A549 treated with ZK216348 at 1 μM for 4 hours (cell line): ENCODE measurements around the gene SIVA1. TPM values are rescaled to one million over a fixed set of nuclear protein-coding genes. Genes with fewer than 3 reads are reported as not detected.

Source experiments
- total RNA-seq: library from RNA; stranded (reverse); fragments of 200-300 nt; extraction: Qiagen RNA extraction; gene quantifications from 5 replicates; pipeline ENCODE4 v1.2.3, GENCODE V29; 2022; ENCODE audit warnings: low read depth

SIVA1 gene, protein sequence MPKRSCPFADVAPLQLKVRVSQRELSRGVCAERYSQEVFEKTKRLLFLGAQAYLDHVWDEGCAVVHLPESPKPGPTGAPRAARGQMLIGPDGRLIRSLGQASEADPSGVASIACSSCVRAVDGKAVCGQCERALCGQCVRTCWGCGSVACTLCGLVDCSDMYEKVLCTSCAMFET
- 110 to 216 TPM (median 189 TPM) in 5 replicates for total RNA-seq

DNA sequence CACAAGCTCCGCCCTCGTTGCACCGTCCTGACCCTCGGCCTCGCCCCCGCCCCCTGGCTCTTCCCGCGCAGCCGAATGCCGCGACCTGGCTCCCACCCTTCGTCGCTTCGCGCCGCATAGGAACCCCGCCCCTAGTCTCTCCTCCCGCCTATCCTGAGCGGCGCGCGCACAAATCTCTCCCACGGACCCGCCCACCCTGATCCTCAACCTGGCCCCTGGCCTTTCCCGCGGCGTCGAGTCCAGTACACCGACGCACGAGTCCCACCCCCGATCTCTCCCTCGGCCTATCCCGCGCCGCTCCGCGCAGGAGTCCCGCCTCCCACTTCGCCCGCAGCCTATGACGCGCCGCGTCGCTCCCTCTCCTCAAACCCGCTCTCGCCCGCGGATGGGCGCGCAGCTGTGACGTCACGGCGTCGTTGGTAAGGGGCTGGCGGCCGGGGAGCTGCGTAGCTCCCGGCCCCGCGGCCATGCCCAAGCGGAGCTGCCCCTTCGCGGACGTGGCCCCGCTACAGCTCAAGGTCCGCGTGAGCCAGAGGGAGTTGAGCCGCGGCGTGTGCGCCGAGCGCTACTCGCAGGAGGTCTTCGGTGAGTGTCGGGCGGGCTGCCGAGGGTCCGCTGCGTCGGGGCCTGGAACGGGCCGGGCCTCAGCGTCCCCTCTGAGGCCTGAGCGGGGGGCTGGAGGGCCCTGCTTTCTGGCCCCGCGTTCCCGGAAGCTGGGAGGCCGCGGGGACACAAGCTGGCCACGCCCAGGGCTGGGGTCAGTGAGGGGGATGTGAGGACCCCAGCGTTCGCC is at the start of gene SIVA1:
Gene SIVA1 (plus strand): TSS at position 413 of the 793 bp plus-strand sequence. CDS start 55 bp downstream, at position 468.

DNA sequence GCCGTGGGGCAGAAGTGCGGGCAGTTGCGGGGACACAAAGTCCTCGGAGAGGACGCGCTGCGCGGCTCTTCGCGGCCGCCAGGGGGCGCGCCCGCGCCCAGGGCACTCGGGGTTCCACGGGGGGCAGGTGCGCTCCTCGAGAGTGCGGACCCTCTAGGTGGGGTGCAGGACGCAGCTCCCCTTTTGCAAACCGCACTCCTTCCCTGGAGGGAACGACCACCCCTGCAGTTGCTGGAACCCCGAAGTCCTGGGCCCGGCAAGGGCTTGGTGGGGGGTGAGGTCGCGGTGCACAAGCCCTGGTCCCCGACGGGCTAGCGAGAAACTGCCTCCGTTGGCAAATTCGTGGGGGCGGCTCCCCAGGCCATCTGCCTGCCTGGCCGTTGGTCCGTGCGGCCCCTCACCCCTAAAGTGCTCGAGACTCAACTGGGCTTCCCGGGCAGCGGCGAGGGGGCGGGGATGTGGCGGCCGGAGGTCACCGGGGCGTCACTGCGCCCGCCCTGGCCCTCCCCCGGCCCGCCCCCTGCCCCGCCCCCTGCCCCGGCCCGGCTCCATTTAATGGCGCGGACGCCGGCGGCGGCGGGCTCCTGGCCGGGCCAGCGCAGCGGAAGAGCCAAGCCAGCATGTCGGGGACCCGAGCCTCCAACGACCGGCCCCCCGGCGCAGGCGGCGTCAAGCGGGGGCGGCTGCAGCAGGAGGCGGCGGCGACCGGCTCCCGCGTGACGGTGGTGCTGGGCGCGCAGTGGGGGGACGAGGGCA is 29.1 kb upstream of the SIVA1 start, which contains the start of gene ADSS1:
Gene ADSS1 (plus strand): TSS at position 579 of the 756 bp plus-strand sequence. CDS start 42 bp downstream, at position 621.

DNA sequence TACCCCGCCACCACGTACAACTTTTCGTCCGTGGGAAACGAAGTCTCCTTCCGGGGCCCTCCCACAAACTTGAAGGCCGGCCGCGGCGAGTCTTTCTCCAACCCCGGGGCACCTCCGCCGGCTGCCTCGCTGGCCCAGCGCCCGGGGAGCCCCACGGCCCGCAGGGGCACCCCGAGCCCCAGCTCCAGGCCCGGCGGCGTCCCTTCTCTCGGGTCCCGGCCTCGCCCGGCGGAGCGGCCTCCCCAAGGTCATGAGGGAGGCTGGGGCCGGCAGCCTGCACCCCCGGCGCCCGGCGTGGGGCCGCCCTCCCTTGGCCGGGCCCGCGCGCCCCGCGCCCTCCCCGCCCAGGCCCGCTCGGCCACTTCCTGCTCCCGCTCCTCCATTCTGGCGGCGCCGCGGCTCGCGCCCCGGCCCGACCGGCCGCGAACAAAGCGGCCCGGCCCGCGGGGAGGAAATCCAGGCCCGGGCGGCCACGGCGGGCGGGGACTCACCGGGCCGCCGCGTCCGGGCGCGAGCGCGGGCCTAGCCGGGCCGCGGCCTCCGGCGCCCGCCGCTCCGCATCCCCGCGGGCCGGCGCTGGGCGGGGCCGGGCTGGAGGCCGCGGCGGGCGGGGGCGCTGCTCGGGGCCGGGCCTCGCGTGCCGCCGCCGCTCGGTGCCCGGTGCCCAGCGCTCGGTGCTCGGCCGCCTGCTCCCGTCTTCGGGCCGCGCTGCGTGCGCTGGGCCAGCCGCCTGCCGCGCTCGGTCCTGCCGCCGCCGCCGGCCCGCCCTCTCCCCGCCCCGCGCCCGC is 42.2 kb downstream of the SIVA1 start, which contains the start of gene AKT1:
Gene AKT1 (minus strand): TSS at position 756 of the 788 bp plus-strand sequence. CDS start 3,105 bp downstream, outside the sequence.

DNA sequence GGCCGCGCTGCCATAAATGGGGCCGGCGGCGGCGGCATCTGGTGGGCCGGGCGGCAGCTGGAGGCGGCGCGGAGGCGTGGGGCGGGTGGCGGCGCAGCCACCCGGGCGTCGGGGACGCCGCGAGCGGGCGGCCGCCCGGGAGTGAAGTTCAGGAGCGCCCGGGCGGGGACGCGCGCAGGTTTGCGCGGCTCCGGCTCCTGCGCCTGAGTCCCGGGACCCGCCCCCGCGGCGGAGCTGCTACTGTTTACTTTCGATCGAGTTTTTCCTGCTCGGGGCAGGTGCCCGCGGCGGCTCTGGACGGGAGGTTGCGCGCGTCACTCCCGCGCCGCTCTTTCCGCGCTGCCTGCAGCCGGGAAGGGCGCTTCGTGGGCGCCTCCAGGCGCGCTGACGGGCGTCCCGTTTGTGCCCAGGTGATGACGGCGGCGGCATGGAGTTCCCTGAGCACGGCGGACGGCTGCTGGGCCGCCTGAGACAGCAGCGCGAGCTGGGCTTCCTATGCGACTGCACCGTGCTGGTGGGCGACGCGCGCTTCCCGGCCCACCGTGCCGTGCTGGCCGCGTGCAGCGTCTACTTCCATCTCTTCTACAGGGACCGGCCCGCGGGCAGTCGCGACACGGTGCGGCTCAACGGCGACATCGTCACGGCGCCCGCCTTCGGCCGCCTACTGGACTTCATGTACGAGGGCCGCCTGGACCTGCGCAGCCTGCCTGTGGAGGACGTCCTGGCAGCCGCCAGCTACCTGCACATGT is 48.0 kb downstream of the SIVA1 start, which contains the start of gene ZBTB42:
Gene ZBTB42 (plus strand): TSS at position 331 of the 749 bp plus-strand sequence. CDS start 97 bp downstream, at position 428.

Other genes starting within 250 kb of the SIVA1 start
- not detected in 5 replicates for gene C14orf180, start 173.4 kb upstream of the SIVA1 start, total RNA-seq
- gene TMEM179, start 148.4 kb upstream of the SIVA1 start, total RNA-seq: 0.21 to 0.54 TPM (median 0.36 TPM) in 4 of 5 replicates, not detected in the other
- 61.4 to 144 TPM (median 128 TPM) in 5 replicates for gene INF2, start 63.5 kb upstream of the SIVA1 start, total RNA-seq
- gene ADSS1, start 28.9 kb upstream of the SIVA1 start, total RNA-seq: 6.0 to 8.8 TPM (median 7.1 TPM) in 5 replicates
- gene AKT1, start 42.6 kb downstream of the SIVA1 start, total RNA-seq: 67.0 to 125 TPM (median 109 TPM) in 5 replicates
- gene ZBTB42, start 48.0 kb downstream of the SIVA1 start, total RNA-seq: 1.6 to 3.7 TPM (median 3.5 TPM) in 5 replicates
- 13.0 to 30.1 TPM (median 25.4 TPM) in 5 replicates for gene CEP170B, start 112.1 kb downstream of the SIVA1 start, total RNA-seq
- gene PLD4, start 171.7 kb downstream of the SIVA1 start, total RNA-seq: 0.05 to 0.14 TPM in 2 of 5 replicates, not detected in the others
- gene AHNAK2, start 225.2 kb downstream of the SIVA1 start, total RNA-seq: 200 to 233 TPM (median 225 TPM) in 5 replicates
- 13.3 to 17.7 TPM (median 17.1 TPM) in 5 replicates for gene CLBA1, start 232.6 kb downstream of the SIVA1 start, total RNA-seq